ENCODE data around the gene RECK. TPM values are rescaled to one million over a fixed set of nuclear protein-coding genes. Genes with fewer than 3 reads are reported as not detected.
"Not testable (repeated sequence)": the region's sequence is repeated elsewhere in the genome, so short reads cannot be mapped to it uniquely, and the experiment has no call there.

RECK gene
- total RNA-seq (2014; rRNA removed; shearing (Covaris generic); ENCODE audit: low replicate concordance): 5.4 and 7.8 TPM in 2 replicates

- DNase-seq (ENCODE audit: low read depth): peak; percentile 54
These were observed at the start of gene RECK for GRCh38 chr9:36036780-36037548. RECK (plus strand) TSS chr9:36036913; CDS start chr9:36036999, 86 bp downstream.

GRCh38 chr9:35990155-35990554, 46.6 kb upstream of the RECK start:
- DNase-seq (ENCODE audit: low read depth): no peak
- in situ Hi-C loops (cut with HindIII; ENCODE audit: low pct_unique_long_range_greater_than_20kb, low sequenced_read_pairs): no loop called here

More at GRCh38 chr9:36036780-36037548, at the start of gene RECK:
- in situ Hi-C loops (cut with HindIII; ENCODE audit: low pct_unique_long_range_greater_than_20kb, low sequenced_read_pairs): no loop called here

GRCh38 chr9:35993136-35993535, 43.6 kb upstream of the RECK start:
- DNase-seq (ENCODE audit: low read depth); in situ Hi-C loops (cut with HindIII; ENCODE audit: low pct_unique_long_range_greater_than_20kb, low sequenced_read_pairs): not testable (repeated sequence)

- in situ Hi-C loops (cut with HindIII; ENCODE audit: low pct_unique_long_range_greater_than_20kb, low sequenced_read_pairs): no loop called here
- DNase-seq (ENCODE audit: low read depth): no peak
These were observed 42.6 kb upstream of the RECK start for GRCh38 chr9:35993976-35994720.

- in situ Hi-C loops (cut with HindIII; ENCODE audit: low pct_unique_long_range_greater_than_20kb, low sequenced_read_pairs): no loop called here
These were observed 41.8 kb upstream of the RECK start for GRCh38 chr9:35994959-35995358.

GRCh38 chr9:35996358-35996970, 40.2 kb upstream of the RECK start:
- no peak for DNase-seq (ENCODE audit: low read depth)

More at GRCh38 chr9:35994959-35995358, 41.8 kb upstream of the RECK start:
- no peak for DNase-seq (ENCODE audit: low read depth)

GRCh38 chr9:35997016-35997415, 39.7 kb upstream of the RECK start:
- DNase-seq (ENCODE audit: low read depth); in situ Hi-C loops (cut with HindIII; ENCODE audit: low pct_unique_long_range_greater_than_20kb, low sequenced_read_pairs): not testable (repeated sequence)

More at GRCh38 chr9:35996358-35996970, 40.2 kb upstream of the RECK start:
- in situ Hi-C loops (cut with HindIII; ENCODE audit: low pct_unique_long_range_greater_than_20kb, low sequenced_read_pairs): no loop called here

GRCh38 chr9:35998333-35998732, 38.4 kb upstream of the RECK start:
- in situ Hi-C loops (cut with HindIII; ENCODE audit: low pct_unique_long_range_greater_than_20kb, low sequenced_read_pairs): no loop called here
- DNase-seq (ENCODE audit: low read depth): no peak

- no peak for DNase-seq (ENCODE audit: low read depth)
- in situ Hi-C loops (cut with HindIII; ENCODE audit: low pct_unique_long_range_greater_than_20kb, low sequenced_read_pairs): no loop called here
These were observed 30.8 kb upstream of the RECK start for GRCh38 chr9:36005891-36006290.

GRCh38 chr9:36006549-36007315, 30.0 kb upstream of the RECK start:
- in situ Hi-C loops (cut with HindIII; ENCODE audit: low pct_unique_long_range_greater_than_20kb, low sequenced_read_pairs): no loop called here
- DNase-seq (ENCODE audit: low read depth): no peak

GRCh38 chr9:36007316-36007708, 29.4 kb upstream of the RECK start:
- in situ Hi-C loops (cut with HindIII; ENCODE audit: low pct_unique_long_range_greater_than_20kb, low sequenced_read_pairs): no loop called here

GRCh38 chr9:36007852-36008251, 28.9 kb upstream of the RECK start:
- in situ Hi-C loops (cut with HindIII; ENCODE audit: low pct_unique_long_range_greater_than_20kb, low sequenced_read_pairs): no loop called here
- no peak for DNase-seq (ENCODE audit: low read depth)

More at GRCh38 chr9:36007316-36007708, 29.4 kb upstream of the RECK start:
- DNase-seq (ENCODE audit: low read depth): no peak

- in situ Hi-C loops (cut with HindIII; ENCODE audit: low pct_unique_long_range_greater_than_20kb, low sequenced_read_pairs): no loop called here
- peak; percentile 19 for DNase-seq (ENCODE audit: low read depth)
These were observed 27.9 kb upstream of the RECK start for GRCh38 chr9:36008774-36009300.

GRCh38 chr9:36011379-36011778, 25.3 kb upstream of the RECK start:
- no peak for DNase-seq (ENCODE audit: low read depth)
- in situ Hi-C loops (cut with HindIII; ENCODE audit: low pct_unique_long_range_greater_than_20kb, low sequenced_read_pairs): no loop called here

- in situ Hi-C loops (cut with HindIII; ENCODE audit: low pct_unique_long_range_greater_than_20kb, low sequenced_read_pairs): no loop called here
These were observed 19.4 kb upstream of the RECK start for GRCh38 chr9:36017278-36017677.

GRCh38 chr9:36018129-36018528, 18.6 kb upstream of the RECK start:
- no peak for DNase-seq (ENCODE audit: low read depth)

More at GRCh38 chr9:36017278-36017677, 19.4 kb upstream of the RECK start:
- DNase-seq (ENCODE audit: low read depth): no peak

GRCh38 chr9:36018891-36019720, 17.6 kb upstream of the RECK start:
- DNase-seq (ENCODE audit: low read depth): no peak
- in situ Hi-C loops (cut with HindIII; ENCODE audit: low pct_unique_long_range_greater_than_20kb, low sequenced_read_pairs): no loop called here

More at GRCh38 chr9:36018129-36018528, 18.6 kb upstream of the RECK start:
- in situ Hi-C loops (cut with HindIII; ENCODE audit: low pct_unique_long_range_greater_than_20kb, low sequenced_read_pairs): no loop called here
